CD14-positive monocyte (primary cell): Measurements from ENCODE around the gene SPC25. TPM values are rescaled to one million over a fixed set of nuclear protein-coding genes. Genes with fewer than 3 reads are reported as not detected.
"Not testable (repeated sequence)": the region's sequence is repeated elsewhere in the genome, so short reads cannot be mapped to it uniquely, and the experiment has no call there.

ENCODE experiments used
- DNase-seq, 3 donors: peaks; one replicate each; pipeline ENCODE4 v3.0.0-alpha.2; 2011 to 2022
- H2AFZ ChIP-seq: 2 replicates; pipeline ENCODE4 v1.6.0; 2012; ENCODE audit warnings: mild to moderate bottlenecking, low read depth, low read length, inconsistent platforms; ENCODE audit not compliant: insufficient read depth, poor library complexity, severe bottlenecking
- H3K27ac ChIP-seq, 2 donors: 1 replicate in 1 of 2; 2 replicates in 1 of 2; pipeline ENCODE4 v1.5.1; 2012 to 2013; ENCODE audit warnings: low read length in 2 of 2, control low read depth in 1 of 2, inconsistent platforms in 1 of 2, low read depth in 1 of 2, mild to moderate bottlenecking in 1 of 2
- H3K27me3 ChIP-seq, 2 donors: one replicate each; pipeline versions ENCODE4 v1.6.0 to v1.6.1; 2011 to 2013; ENCODE audit warnings: low read length in 2 of 2; ENCODE audit not compliant: control insufficient read depth in 2 of 2, insufficient read depth in 2 of 2
- H3K36me3 ChIP-seq, 2 donors: replicated peaks in 1 of 2; 1 replicate in 1 of 2; 2 replicates in 1 of 2; pipeline versions ENCODE4 v1.5.1 to v1.6.1; 2012 to 2013; ENCODE audit warnings: low read length in 2 of 2, control low read depth in 1 of 2, inconsistent platforms in 1 of 2, mild to moderate bottlenecking in 1 of 2; ENCODE audit not compliant: insufficient read depth in 2 of 2, control insufficient read depth in 1 of 2
- H3K4me1 ChIP-seq, 2 donors: 1 replicate in 1 of 2; 2 replicates in 1 of 2; pipeline versions ENCODE4 v1.5.1 to v1.6.1; 2012 to 2013; ENCODE audit warnings: low read length in 2 of 2, control low read depth in 1 of 2, inconsistent platforms in 1 of 2, mild to moderate bottlenecking in 1 of 2, moderate library complexity in 1 of 2; ENCODE audit not compliant: insufficient read depth in 2 of 2, control insufficient read depth in 1 of 2
- H3K4me2 ChIP-seq: replicated peaks from 2 replicates; pipeline ENCODE3; 2012; ENCODE audit warnings: low read length, moderate library complexity, mild to moderate bottlenecking; ENCODE audit not compliant: poor library complexity, severe bottlenecking; ENCODE audit errors: extremely low read depth
- H3K4me3 ChIP-seq, 3 experiments: fragments of 200-600 bp in 1 of 3; sonication (generic) in 1 of 3; replicated peaks in 1 of 3; 1 replicate in 2 of 3; 2 replicates in 1 of 3; pipeline ENCODE4 v1.5.1; 2011 to 2013; ENCODE audit warnings: low read length in 3 of 3, mild to moderate bottlenecking in 3 of 3, control low read depth in 2 of 3, low read depth in 2 of 3, inconsistent platforms in 1 of 3, moderate library complexity in 1 of 3
- H3K79me2 ChIP-seq: 2 replicates; pipeline ENCODE4 v1.6.0; 2012; ENCODE audit warnings: mild to moderate bottlenecking, control low read depth, inconsistent platforms, low read length, moderate library complexity; ENCODE audit not compliant: insufficient read depth
- H3K9ac ChIP-seq: 2 replicates; pipeline ENCODE4 v1.6.0; 2017; ENCODE audit warnings: low read length, mild to moderate bottlenecking; ENCODE audit not compliant: insufficient read depth, poor library complexity, severe bottlenecking
- H3K9me3 ChIP-seq, 2 donors: replicated peaks in 1 of 2; 1 replicate in 1 of 2; 2 replicates in 1 of 2; pipeline versions ENCODE4 v1.5.1 to v1.6.1; 2012 to 2013; ENCODE audit warnings: low read length in 2 of 2, control low read depth in 1 of 2; ENCODE audit not compliant: control insufficient read depth in 1 of 2, insufficient read depth in 1 of 2
- H4K20me1 ChIP-seq: 2 replicates; pipeline ENCODE4 v1.6.0; 2012; ENCODE audit warnings: mild to moderate bottlenecking, low read length, control low read depth, moderate library complexity; ENCODE audit not compliant: insufficient read depth
- H3K27ac Mint-ChIP-seq, 7 donors: one replicate each; pipeline ENCODE4 v1.8.0; 2020; ENCODE audit warnings: mild to moderate bottlenecking in 7 of 7, mixed read lengths in 7 of 7, moderate library complexity in 6 of 7, inconsistent platforms in 2 of 7
- H3K27me3 Mint-ChIP-seq, 3 donors: one replicate each; pipeline ENCODE4 v1.8.0; 2021 to 2022; ENCODE audit warnings: low read depth in 3 of 3, mild to moderate bottlenecking in 3 of 3, mixed read lengths in 3 of 3, moderate library complexity in 3 of 3, inconsistent platforms in 1 of 3
- H3K36me3 Mint-ChIP-seq, 2 donors: one replicate each; pipeline ENCODE4 v1.8.0; 2020; ENCODE audit warnings: mixed read lengths in 2 of 2, inconsistent platforms in 1 of 2, mild to moderate bottlenecking in 1 of 2
- H3K4me1 Mint-ChIP-seq: one replicate; pipeline ENCODE4 v1.8.0; 2020; ENCODE audit warnings: mild to moderate bottlenecking, mixed read lengths
- H3K4me3 Mint-ChIP-seq, 2 donors: one replicate each; pipeline ENCODE4 v1.8.0; 2020; ENCODE audit warnings: mild to moderate bottlenecking in 2 of 2, mixed read lengths in 2 of 2, moderate library complexity in 1 of 2
- H3K9me3 Mint-ChIP-seq, 7 donors: one replicate each; pipeline ENCODE4 v1.8.0; 2020 to 2022; ENCODE audit warnings: mixed read lengths in 7 of 7, mild to moderate bottlenecking in 6 of 7, moderate library complexity in 6 of 7, inconsistent platforms in 2 of 7
- WGBS: methylation state at CpG from one replicate; pipeline ENCODE4 v1.1.5; 2013; ENCODE audit warnings: missing lambda C conversion rate; ENCODE audit not compliant: insufficient coverage; 5-methylcytosine and 5-hydroxymethylcytosine counted together
- intact Hi-C, 2 donors: fragments of 100-400 bp; cut with micrococcal nuclease; formaldehyde crosslinking; loops; one replicate each; pipeline versions ENCODE4 v1.15.0 to v1.15.1; 2023
- polyA plus RNA-seq, 3 donors: library from polyadenylated mRNA; depleted of rRNA in 1 of 3; unstranded in 2 of 3; stranded (reverse) in 1 of 3; fragments of 300-500 nt in 2 of 3; fragments of >200 nt in 1 of 3; fragmentation: Illumina TruSeq in 2 of 3; gene quantifications; 1 replicate in 2 of 3; 2 replicates in 1 of 3; pipeline ENCODE4 v1.2.3, GENCODE V29; 2012 to 2021
- TF ChIP-seq, protein P1 (sequence below): fragments of 200-600 bp; IDR thresholded peaks from one replicate; pipeline ENCODE4 v1.8.0; 2022; ENCODE audit warnings: antibody characterized with exemption, mild to moderate bottlenecking

SPC25 gene
- polyA plus RNA-seq, 3 donors, result not detected

DNA sequence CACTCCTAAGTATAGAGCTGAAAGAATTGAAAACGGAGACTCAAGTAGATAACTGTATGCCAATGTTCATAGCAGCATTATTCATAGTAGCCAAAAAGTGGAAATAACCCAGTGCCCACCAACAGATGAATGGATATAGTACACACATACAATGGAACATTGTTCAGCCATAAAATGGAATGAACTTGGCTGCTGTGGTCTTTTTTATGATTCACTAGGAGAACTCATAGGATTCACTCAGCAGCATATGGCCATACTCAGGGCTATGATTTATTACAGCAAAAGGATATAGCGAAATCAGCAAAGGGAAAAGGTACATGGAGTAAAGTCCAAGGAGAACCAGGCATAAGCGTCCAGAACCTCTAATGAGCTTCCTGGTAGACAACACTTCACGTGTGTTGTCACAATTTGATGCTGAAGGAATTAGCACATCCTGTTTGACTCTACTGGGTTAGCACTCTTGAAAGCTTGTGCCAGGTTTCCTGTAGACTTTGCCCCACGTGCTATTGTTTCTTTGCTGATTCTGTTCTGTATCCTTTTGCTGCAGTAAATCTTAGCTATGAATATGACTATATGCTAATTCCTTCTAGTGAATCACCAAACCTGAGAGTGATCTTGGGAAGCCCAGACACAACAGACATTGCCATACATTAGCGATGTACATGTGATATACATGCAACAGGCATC, 15.7 kb downstream of the SPC25 start:
- Mint-ChIP-seq H3K4me1 (no peaks in the 10 kb centered on the region), H3K9me3 (peaks cover 0 to 7% (median 1%) of the 10 kb centered on the region in 7 donors), H3K27ac (no peak overlapping the region), H3K27me3 (no peaks in the 10 kb centered on the region), H3K4me3 (no peak overlapping the region), H3K36me3 (peaks cover 24 to 28% of the 10 kb centered on the region in 2 donors)
- H3K36me3 ChIP-seq, result peaks cover 21 to 52% of the 10 kb centered on the region in 2 donors
- 100% methylated on average over 3 of the region's 6 CpGs for WGBS
- no peak overlapping the region for H3K27ac ChIP-seq
- H2AFZ ChIP-seq, result no peak overlapping the region
- no peak overlapping the region for H3K4me3 ChIP-seq
- intact Hi-C loops, result no loop called here
- TF ChIP-seq, protein P1, sequence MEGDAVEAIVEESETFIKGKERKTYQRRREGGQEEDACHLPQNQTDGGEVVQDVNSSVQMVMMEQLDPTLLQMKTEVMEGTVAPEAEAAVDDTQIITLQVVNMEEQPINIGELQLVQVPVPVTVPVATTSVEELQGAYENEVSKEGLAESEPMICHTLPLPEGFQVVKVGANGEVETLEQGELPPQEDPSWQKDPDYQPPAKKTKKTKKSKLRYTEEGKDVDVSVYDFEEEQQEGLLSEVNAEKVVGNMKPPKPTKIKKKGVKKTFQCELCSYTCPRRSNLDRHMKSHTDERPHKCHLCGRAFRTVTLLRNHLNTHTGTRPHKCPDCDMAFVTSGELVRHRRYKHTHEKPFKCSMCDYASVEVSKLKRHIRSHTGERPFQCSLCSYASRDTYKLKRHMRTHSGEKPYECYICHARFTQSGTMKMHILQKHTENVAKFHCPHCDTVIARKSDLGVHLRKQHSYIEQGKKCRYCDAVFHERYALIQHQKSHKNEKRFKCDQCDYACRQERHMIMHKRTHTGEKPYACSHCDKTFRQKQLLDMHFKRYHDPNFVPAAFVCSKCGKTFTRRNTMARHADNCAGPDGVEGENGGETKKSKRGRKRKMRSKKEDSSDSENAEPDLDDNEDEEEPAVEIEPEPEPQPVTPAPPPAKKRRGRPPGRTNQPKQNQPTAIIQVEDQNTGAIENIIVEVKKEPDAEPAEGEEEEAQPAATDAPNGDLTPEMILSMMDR, result no peak
- no peak for DNase-seq
- H4K20me1 ChIP-seq, result no peaks in the 10 kb centered on the region
- H3K4me2 ChIP-seq, result no peak overlapping the region
- H3K9me3 ChIP-seq, result no peaks in the 10 kb centered on the region
- no peaks in the 10 kb centered on the region for H3K27me3 ChIP-seq
- H3K9ac ChIP-seq, result no peak overlapping the region
- H3K79me2 ChIP-seq, result peaks cover 15% of the 10 kb centered on the region
- no peaks in the 10 kb centered on the region for H3K4me1 ChIP-seq

DNA sequence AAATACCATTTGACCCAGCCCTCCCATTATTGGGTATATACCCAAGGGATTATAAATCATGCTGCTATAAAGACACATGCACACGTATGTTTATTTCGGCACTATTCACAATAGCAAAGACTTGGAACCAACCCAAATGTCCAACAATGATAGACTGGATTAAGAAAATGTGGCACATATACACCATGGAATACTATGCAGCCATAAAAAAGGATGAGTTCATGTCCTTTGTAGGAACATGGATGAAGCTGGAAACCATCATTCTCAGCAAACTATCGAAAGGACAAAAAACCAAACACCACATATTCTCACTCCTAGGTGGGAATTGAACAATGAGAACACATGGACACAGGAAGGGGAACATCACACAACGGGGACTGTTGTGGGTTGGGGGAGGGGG, 19.4 kb downstream of the SPC25 start:
- H3K4me3 ChIP-seq, H3K27me3 ChIP-seq, intact Hi-C loops, H4K20me1 ChIP-seq, H3K4me1 Mint-ChIP-seq, H3K27ac ChIP-seq, DNase-seq, H3K4me3 Mint-ChIP-seq, H3K4me1 ChIP-seq, H3K79me2 ChIP-seq, H3K9ac ChIP-seq, H2AFZ ChIP-seq, H3K27ac Mint-ChIP-seq, H3K9me3 ChIP-seq, H3K4me2 ChIP-seq, H3K27me3 Mint-ChIP-seq: not testable (repeated sequence)
- peaks cover 1 to 15% (median 8%) of the 10 kb centered on the region in 7 donors for H3K9me3 Mint-ChIP-seq
- H3K36me3 Mint-ChIP-seq, result peaks cover 32 to 48% of the 10 kb centered on the region in 2 donors
- peaks cover 21 to 39% of the 10 kb centered on the region in 2 donors for H3K36me3 ChIP-seq
- WGBS, result no CpG with 5 or more reads among the region's 4 CpGs

DNA sequence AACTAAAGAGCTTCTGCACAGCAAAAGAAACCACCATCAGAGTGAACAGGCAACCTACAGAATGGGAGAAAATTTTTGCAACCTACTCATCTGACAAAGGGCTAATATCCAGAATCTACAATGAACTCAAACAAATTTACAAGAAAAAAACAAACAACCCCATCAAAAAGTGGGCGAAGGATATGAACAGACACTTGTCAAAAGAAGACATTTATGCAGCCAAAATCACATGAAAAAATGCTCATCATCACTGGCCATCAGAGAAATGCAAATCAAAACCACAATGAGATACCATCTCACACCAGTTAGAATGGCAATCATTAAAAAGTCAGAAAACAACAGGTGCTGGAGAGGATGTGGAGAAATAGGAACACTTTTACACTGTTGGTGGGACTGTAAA, 19.9 kb downstream of the SPC25 start:
- H3K4me3 Mint-ChIP-seq, H3K27me3 ChIP-seq, H3K27ac ChIP-seq, H3K27me3 Mint-ChIP-seq, H3K4me1 ChIP-seq, DNase-seq, H3K27ac Mint-ChIP-seq, H4K20me1 ChIP-seq, H3K79me2 ChIP-seq, H3K4me3 ChIP-seq, H3K9ac ChIP-seq, H3K4me1 Mint-ChIP-seq, H3K4me2 ChIP-seq, intact Hi-C loops, H3K9me3 ChIP-seq, H2AFZ ChIP-seq: not testable (repeated sequence)
- whole genome bisulfite sequencing, result no CpG with 5 or more reads among the region's 1 CpG
- Mint-ChIP-seq H3K36me3 (peaks cover 33 to 48% of the 10 kb centered on the region in 2 donors), H3K9me3 (peaks cover 1 to 15% (median 8%) of the 10 kb centered on the region in 7 donors)
- peaks cover 20 to 35% of the 10 kb centered on the region in 2 donors for H3K36me3 ChIP-seq

DNA sequence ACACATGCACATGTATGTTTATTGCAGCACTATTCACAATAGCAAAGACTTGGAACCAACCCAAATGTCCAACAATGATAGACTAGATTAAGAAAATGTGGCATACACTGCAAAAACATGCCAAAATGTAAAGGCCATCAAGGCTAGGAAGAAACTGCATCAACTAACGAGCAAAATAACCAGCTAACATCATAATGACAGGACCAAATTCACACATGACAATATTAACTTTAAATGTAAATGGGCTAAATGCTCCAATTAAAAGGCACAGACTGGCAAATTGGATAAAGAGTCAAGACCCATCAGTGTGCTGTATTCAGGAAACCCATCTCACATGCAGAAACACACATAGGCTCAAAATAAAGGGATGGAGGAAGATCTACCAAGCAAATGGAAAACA, 23.1 kb downstream of the SPC25 start:
- peaks cover 1 to 15% (median 8%) of the 10 kb centered on the region in 7 donors for H3K9me3 Mint-ChIP-seq
- peaks cover 45 to 63% of the 10 kb centered on the region in 2 donors for H3K36me3 Mint-ChIP-seq
- H4K20me1 ChIP-seq, DNase-seq, H3K79me2 ChIP-seq, H3K9ac ChIP-seq, H3K4me1 Mint-ChIP-seq, H2AFZ ChIP-seq, H3K27me3 Mint-ChIP-seq, H3K4me1 ChIP-seq, H3K4me3 Mint-ChIP-seq, H3K4me2 ChIP-seq, H3K4me3 ChIP-seq, H3K9me3 ChIP-seq, intact Hi-C loops, H3K27ac Mint-ChIP-seq, H3K27me3 ChIP-seq, H3K27ac ChIP-seq: not testable (repeated sequence)
- H3K36me3 ChIP-seq, result peaks cover 4 to 31% of the 10 kb centered on the region in 2 donors
- WGBS, result no CpG with 5 or more reads among the region's 1 CpG
